SK-N-SH (cell line): ENCODE data around the gene PLET1. TPM values are rescaled to one million over a fixed set of nuclear protein-coding genes. Genes with fewer than 3 reads are reported as not detected.

ENCODE experiments used
- CTCF ChIA-PET: fragments of 300-600, 350-600 bp; formaldehyde crosslinking; extraction: SDS; loops from one replicate; lab custom pipeline; 2021; lab: Yijun Ruan, JAX
- POLR2A ChIA-PET: fragments of 350-600 bp; sonication (Branson Sonifier 250); formaldehyde crosslinking; extraction: SDS; loops from one replicate; lab custom pipeline; 2020; ENCODE audit warnings: antibody characterized with exemption, inconsistent platforms; lab: Yijun Ruan, JAX
- DNase-seq: peaks from one replicate; pipeline ENCODE4 v3.0.0; 2012
- H2AFZ ChIP-seq: fragments of 200-600 bp; sonication (generic); 2 replicates; pipeline ENCODE4 v1.8.1; 2016; ENCODE audit warnings: antibody characterized with exemption, mild to moderate bottlenecking, low read depth
- H3F3A ChIP-seq: fragments of 200-600 bp; sonication (generic); replicated peaks from 2 replicates; pipeline ENCODE3; 2016; ENCODE audit warnings: antibody characterized with exemption, mild to moderate bottlenecking; ENCODE audit not compliant: insufficient read depth
- H3K27ac ChIP-seq, 2 experiments: fragments of 200-500 bp in 1 of 2; fragments of 200-600 bp in 1 of 2; sonication (Bioruptor generic) in 1 of 2; sonication (generic), shearing (Covaris generic) in 1 of 2; 2 replicates each; pipeline versions ENCODE4 v1.5.1 to v1.6.1; 2014 to 2016; ENCODE audit warnings: low read depth in 2 of 2, inconsistent platforms in 1 of 2, low read length in 1 of 2, mild to moderate bottlenecking in 1 of 2, mixed read lengths in 1 of 2
- H3K27me3 ChIP-seq: fragments of 200-600 bp; sonication (generic), shearing (Covaris generic); 2 replicates; pipeline ENCODE4 v1.6.1; 2016; ENCODE audit warnings: mixed run types; ENCODE audit not compliant: insufficient read depth
- H3K36me3 ChIP-seq, 2 experiments: fragments of 200-500 bp in 1 of 2; fragments of 200-600 bp in 1 of 2; sonication (Bioruptor generic) in 1 of 2; sonication (generic) in 1 of 2; replicated peaks in 1 of 2; 2 replicates each; pipeline versions ENCODE3 to v1.5.1; 2014 to 2016; ENCODE audit warnings: low read length in 1 of 2, mild to moderate bottlenecking in 1 of 2; ENCODE audit not compliant: insufficient read depth in 2 of 2, control insufficient read depth in 1 of 2
- H3K4me1 ChIP-seq, 2 experiments: fragments of 200-500 bp in 1 of 2; fragments of 200-600 bp in 1 of 2; sonication (Bioruptor generic) in 1 of 2; sonication (generic), shearing (Covaris generic) in 1 of 2; 2 replicates each; pipeline versions ENCODE4 v1.5.1 to v1.6.1; 2014 to 2016; ENCODE audit warnings: low read depth in 1 of 2, low read length in 1 of 2, mixed run types in 1 of 2; ENCODE audit not compliant: insufficient read depth in 2 of 2, control insufficient read depth in 1 of 2
- H3K4me2 ChIP-seq: fragments of 200-600 bp; sonication (generic), shearing (Covaris generic); 2 replicates; pipeline ENCODE4 v1.6.1; 2017; ENCODE audit warnings: mixed run types
- H3K4me3 ChIP-seq, 2 experiments: fragments of 200-500 bp in 1 of 2; fragments of 200-600 bp in 1 of 2; sonication (Bioruptor generic) in 1 of 2; sonication (generic), shearing (Covaris generic) in 1 of 2; 2 replicates each; pipeline versions ENCODE4 v1.5.1 to v1.8.1; 2014 to 2016; ENCODE audit warnings: low read depth in 2 of 2, inconsistent platforms in 1 of 2, low read length in 1 of 2, mild to moderate bottlenecking in 1 of 2, mixed read lengths in 1 of 2, moderate library complexity in 1 of 2
- H3K79me2 ChIP-seq: fragments of 200-600 bp; sonication (generic); 2 replicates; pipeline ENCODE4 v1.8.1; 2017; ENCODE audit warnings: mild to moderate bottlenecking; ENCODE audit not compliant: insufficient read depth
- H3K9ac ChIP-seq: fragments of 200-600 bp; sonication (generic); 2 replicates; pipeline ENCODE4 v1.6.1; 2017; ENCODE audit warnings: mixed run types
- H3K9me2 ChIP-seq: fragments of 200-600 bp; sonication (generic); 2 replicates; pipeline ENCODE4 v1.6.1; 2017; ENCODE audit warnings: mixed run types
- H3K9me3 ChIP-seq: fragments of 200-600 bp; sonication (generic); 2 replicates; pipeline ENCODE4 v1.6.1; 2017; ENCODE audit warnings: mixed run types, mild to moderate bottlenecking, moderate library complexity
- H4K20me1 ChIP-seq: fragments of 200-600 bp; sonication (generic); 2 replicates; pipeline ENCODE4 v1.6.1; 2017; ENCODE audit warnings: mild to moderate bottlenecking, mixed run types; ENCODE audit not compliant: insufficient read depth
- EP300 ChIP-seq, 2 experiments: IDR thresholded peaks; 2 replicates each; pipeline versions ENCODE4 v1.4.0 to v1.6.1; 2012; ENCODE audit warnings: borderline replicate concordance in 1 of 2, low read depth in 1 of 2, low read length in 1 of 2
- FOSL2 ChIP-seq: IDR thresholded peaks from 2 replicates; pipeline ENCODE4 v1.4.0; 2012; ENCODE audit warnings: low read depth, mild to moderate bottlenecking, moderate library complexity, borderline replicate concordance
- FOXM1 ChIP-seq: IDR thresholded peaks from 2 replicates; pipeline ENCODE4 v1.4.0; 2012; ENCODE audit warnings: low read depth, mild to moderate bottlenecking
- GABPA ChIP-seq: IDR thresholded peaks from 2 replicates; pipeline ENCODE4 v1.4.0; 2012; ENCODE audit warnings: low read depth, mild to moderate bottlenecking
- GATA2 ChIP-seq: sonication (generic); formaldehyde crosslinking; IDR thresholded peaks from 2 replicates; pipeline ENCODE4 v1.5.0; 2020; ENCODE audit warnings: mild to moderate bottlenecking, missing genetic modification reagents
- JUND ChIP-seq: IDR thresholded peaks from 2 replicates; pipeline ENCODE4 v1.4.0; 2012
- NFIC ChIP-seq: IDR thresholded peaks from 2 replicates; pipeline ENCODE4 v1.4.0; 2012; ENCODE audit warnings: borderline replicate concordance
- NRF1 ChIP-seq: IDR thresholded peaks from 2 replicates; pipeline ENCODE4 v1.6.1; 2012; ENCODE audit warnings: low read depth, mild to moderate bottlenecking, low read length
- POLR2AphosphoS5 ChIP-seq: IDR thresholded peaks from 2 replicates; pipeline ENCODE4 v1.6.1; 2012; ENCODE audit warnings: low read depth, low read length
- RAD21 ChIP-seq: IDR thresholded peaks from 2 replicates; pipeline ENCODE4 v1.6.1; 2012; ENCODE audit warnings: mild to moderate bottlenecking, low read length
- RCOR1 ChIP-seq: fragments of 150-350 bp; IDR thresholded peaks from 2 replicates; pipeline ENCODE4 v1.6.1; 2017; ENCODE audit warnings: antibody characterized with exemption, low read length
- REST ChIP-seq: IDR thresholded peaks from 2 replicates; pipeline ENCODE4 v1.6.1; 2012; ENCODE audit warnings: mild to moderate bottlenecking, low read depth, low read length, moderate library complexity
- RXRA ChIP-seq: IDR thresholded peaks from 2 replicates; pipeline ENCODE4 v1.4.0; 2012; ENCODE audit warnings: low read depth, mild to moderate bottlenecking, borderline replicate concordance
- SMC3 ChIP-seq: IDR thresholded peaks from 2 replicates; pipeline ENCODE4 v1.6.1; 2012; ENCODE audit warnings: low read depth, low read length, improper control_type of control experiment
- TAF1 ChIP-seq: IDR thresholded peaks from 2 replicates; pipeline ENCODE4 v1.6.1; 2012; ENCODE audit warnings: low read depth, mild to moderate bottlenecking, low read length, moderate library complexity, borderline replicate concordance
- TCF12 ChIP-seq: IDR thresholded peaks from 2 replicates; pipeline ENCODE4 v1.4.0; 2012
- TEAD4 ChIP-seq: IDR thresholded peaks from 2 replicates; pipeline ENCODE4 v1.4.0; 2012; ENCODE audit warnings: mild to moderate bottlenecking, borderline replicate concordance; ENCODE audit not compliant: insufficient read depth
- USF1 ChIP-seq: IDR thresholded peaks from 2 replicates; pipeline ENCODE4 v1.4.0; 2012; ENCODE audit warnings: low read depth, borderline replicate concordance
- YY1 ChIP-seq: IDR thresholded peaks from 2 replicates; pipeline ENCODE4 v1.4.0; 2012; ENCODE audit warnings: low read depth, mild to moderate bottlenecking
- polyA plus RNA-seq, 3 experiments: library from polyadenylated mRNA; depleted of rRNA; stranded (reverse); fragments of >200 nt; gene quantifications; 2 replicates each; pipeline ENCODE4 v1.2.3, GENCODE V29; 2012
- TF ChIP-seq, protein P1 (sequence below): IDR thresholded peaks from 2 replicates; pipeline ENCODE4 v1.4.0; 2012; ENCODE audit warnings: low read depth, borderline replicate concordance
- TF ChIP-seq, protein P2 (sequence below): fragments of 150-350 bp; IDR thresholded peaks from 2 replicates; pipeline ENCODE4 v1.6.1; 2017; ENCODE audit warnings: antibody characterized with exemption, low read length, low read depth, borderline replicate concordance

Gene PLET1
- polyA plus RNA-seq, 1 of the 3 experiments (the other 2 are of a cell fraction): not detected

GRCh38 chr11:112292785-112293407, 32.2 kb upstream of the PLET1 start (continued):
- TF ChIP-seq SMC3 (no peak), NRF1 (no peak), RXRA (peak; percentile 51; the same call in 1 of the 2 replicates), USF1 (no peak), REST (no peak), RCOR1 (no peak), GATA2 (CRISPR knock-in tag) (no peak), EP300 (IDR thresholded peaks at IDR 0.05; ENCODE audit: borderline replicate concordance in 1 of 2, low read depth in 1 of 2, low read length in 1 of 2) (peak in 1 of 2 experiments; percentile 68; a peak in 1 of 4 replicates), YY1 (no peak), FOXM1 (0 out of 2 replicates have a peak, but pooled peaks have one; percentile 36), GABPA (no peak)
- TF ChIP-seq, protein P1, sequence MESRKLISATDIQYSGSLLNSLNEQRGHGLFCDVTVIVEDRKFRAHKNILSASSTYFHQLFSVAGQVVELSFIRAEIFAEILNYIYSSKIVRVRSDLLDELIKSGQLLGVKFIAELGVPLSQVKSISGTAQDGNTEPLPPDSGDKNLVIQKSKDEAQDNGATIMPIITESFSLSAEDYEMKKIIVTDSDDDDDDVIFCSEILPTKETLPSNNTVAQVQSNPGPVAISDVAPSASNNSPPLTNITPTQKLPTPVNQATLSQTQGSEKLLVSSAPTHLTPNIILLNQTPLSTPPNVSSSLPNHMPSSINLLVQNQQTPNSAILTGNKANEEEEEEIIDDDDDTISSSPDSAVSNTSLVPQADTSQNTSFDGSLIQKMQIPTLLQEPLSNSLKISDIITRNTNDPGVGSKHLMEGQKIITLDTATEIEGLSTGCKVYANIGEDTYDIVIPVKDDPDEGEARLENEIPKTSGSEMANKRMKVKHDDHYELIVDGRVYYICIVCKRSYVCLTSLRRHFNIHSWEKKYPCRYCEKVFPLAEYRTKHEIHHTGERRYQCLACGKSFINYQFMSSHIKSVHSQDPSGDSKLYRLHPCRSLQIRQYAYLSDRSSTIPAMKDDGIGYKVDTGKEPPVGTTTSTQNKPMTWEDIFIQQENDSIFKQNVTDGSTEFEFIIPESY: no peak

DNA sequence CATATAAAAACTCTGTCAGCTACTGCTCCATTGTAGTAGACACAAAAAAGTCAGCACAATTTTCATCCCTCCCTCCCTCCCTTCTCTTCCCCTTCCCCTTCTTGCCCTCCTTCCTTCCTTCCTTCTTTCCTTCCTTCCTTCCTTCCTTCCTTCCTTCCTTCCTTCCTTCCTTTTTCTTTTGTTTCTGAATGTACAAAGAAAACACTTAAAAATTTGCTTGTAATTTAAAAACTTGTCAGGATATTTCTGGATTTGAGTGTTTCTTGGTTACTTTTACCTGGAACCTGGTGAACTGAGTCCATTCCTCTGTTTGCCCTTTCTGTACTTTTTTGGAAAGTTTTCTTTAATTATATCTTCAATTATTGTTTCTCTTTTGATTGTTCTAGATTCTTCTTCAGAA, 31.5 kb upstream of the PLET1 start:
- H3K27me3 ChIP-seq: no peaks in the 10 kb centered on the region
- no peak for DNase-seq
- ChIA-PET POLR2A (no interaction called here), CTCF (interaction anchor here (1.0 to 2.0 kb wide), 3 partner anchors 12 to 998 kb away, joined by 3 to 6 read pairs (median 3); no protein-coding TSS in a partner anchor)
- H3K4me1 ChIP-seq: peaks cover 9 to 30% of the 10 kb centered on the region in 2 experiments
- H3K36me3 ChIP-seq: no peaks in the 10 kb centered on the region
- peak overlapping the region; percentile 53 for H3K4me2 ChIP-seq
- no peaks in the 10 kb centered on the region for H4K20me1 ChIP-seq
- peaks cover 3% of the 10 kb centered on the region; the same call in 1 of the 2 replicates for H3K79me2 ChIP-seq
- H3K27ac ChIP-seq: peak overlapping the region; percentile 51 to 79; a peak in 3 of 4 replicates
- no peak overlapping the region for H2AFZ ChIP-seq
- no peak overlapping the region for H3K4me3 ChIP-seq
- H3K9me2 ChIP-seq: no peaks in the 10 kb centered on the region
- H3K9me3 ChIP-seq: no peaks in the 10 kb centered on the region
- H3K9ac ChIP-seq: no peak overlapping the region
- peaks cover 25% of the 10 kb centered on the region for H3F3A ChIP-seq
- no peak for TF ChIP-seq RAD21
- TF ChIP-seq, protein P2, sequence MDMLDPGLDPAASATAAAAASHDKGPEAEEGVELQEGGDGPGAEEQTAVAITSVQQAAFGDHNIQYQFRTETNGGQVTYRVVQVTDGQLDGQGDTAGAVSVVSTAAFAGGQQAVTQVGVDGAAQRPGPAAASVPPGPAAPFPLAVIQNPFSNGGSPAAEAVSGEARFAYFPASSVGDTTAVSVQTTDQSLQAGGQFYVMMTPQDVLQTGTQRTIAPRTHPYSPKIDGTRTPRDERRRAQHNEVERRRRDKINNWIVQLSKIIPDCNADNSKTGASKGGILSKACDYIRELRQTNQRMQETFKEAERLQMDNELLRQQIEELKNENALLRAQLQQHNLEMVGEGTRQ: no peak
- no peak for TF ChIP-seq POLR2AphosphoS5
- no peak for TF ChIP-seq NFIC
- TF ChIP-seq TAF1: no peak
- no peak for TF ChIP-seq NRF1
- TF ChIP-seq TCF12: no peak
- no peak for TF ChIP-seq FOSL2
- TF ChIP-seq REST: no peak
- no peak for TF ChIP-seq TEAD4
- TF ChIP-seq JUND: no peak
- TF ChIP-seq GABPA: no peak
